ENCODE data around the gene C3orf85.

C3orf85 gene

DNA sequence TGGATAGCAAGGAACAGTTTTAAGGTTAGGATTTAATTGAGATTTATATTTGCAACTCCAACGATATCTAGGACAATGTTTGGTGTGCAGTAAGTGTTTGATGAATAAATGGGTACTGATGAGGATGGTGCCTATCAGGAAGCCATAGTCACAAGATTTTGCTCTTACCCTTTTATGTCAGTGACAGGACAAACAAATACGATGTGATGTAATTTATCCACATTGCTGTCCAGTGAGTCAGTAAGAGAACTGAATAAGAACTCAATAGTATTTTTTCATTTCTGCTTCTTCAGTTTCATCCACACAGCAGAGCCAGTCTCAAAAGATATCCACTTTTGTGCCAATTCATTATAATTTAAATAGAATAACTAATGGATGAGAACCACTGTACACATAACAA lies 18.5 kb downstream of the C3orf85 start:
- no peak for DNase-seq

- DNase-seq: no peak
Measured at GRCh38 chr3:109155828-109156227, 19.3 kb downstream of the C3orf85 start.

- no peak for DNase-seq
Measured at GRCh38 chr3:109161487-109162123, 25.1 kb downstream of the C3orf85 start.

DNA sequence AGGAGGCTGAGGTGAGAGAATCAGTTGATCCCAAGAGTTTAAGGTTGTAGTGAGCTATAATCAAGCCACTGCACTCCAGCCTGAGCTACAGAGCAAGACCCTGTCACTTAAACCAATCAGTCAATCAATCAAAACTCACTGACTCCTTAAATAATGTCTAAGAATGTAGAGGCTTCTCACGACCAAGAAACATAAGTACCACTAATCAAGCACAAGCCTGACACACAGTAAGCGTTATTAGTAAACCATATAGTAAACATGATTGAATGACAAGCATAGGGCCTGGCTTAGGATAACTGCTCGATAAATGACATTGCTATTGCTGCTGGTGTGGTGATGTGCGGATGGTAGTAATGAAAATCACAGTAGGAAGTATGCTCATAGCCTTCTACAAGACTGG lies 29.4 kb downstream of the C3orf85 start:
- no peak for DNase-seq

DNA sequence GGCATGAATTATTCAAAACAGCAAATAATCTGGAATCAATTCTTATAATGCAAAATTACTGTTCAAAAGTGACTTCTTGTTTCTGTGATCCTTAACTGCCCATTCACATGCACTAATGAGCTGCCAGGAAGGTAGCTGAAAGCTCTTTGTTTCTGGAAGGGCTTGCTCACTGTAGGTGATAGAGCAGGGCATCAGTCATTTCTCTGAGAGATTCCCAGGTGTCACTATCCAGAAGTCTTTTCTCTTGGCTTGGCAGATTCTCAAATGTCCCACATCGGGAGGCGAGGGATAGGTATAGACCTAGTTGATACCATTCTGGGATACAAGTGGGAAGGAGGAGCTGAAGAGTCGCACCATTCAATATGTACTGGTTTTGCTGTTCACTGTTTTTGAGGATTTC lies 35.0 kb downstream of the C3orf85 start:
- no peak for DNase-seq

DNA sequence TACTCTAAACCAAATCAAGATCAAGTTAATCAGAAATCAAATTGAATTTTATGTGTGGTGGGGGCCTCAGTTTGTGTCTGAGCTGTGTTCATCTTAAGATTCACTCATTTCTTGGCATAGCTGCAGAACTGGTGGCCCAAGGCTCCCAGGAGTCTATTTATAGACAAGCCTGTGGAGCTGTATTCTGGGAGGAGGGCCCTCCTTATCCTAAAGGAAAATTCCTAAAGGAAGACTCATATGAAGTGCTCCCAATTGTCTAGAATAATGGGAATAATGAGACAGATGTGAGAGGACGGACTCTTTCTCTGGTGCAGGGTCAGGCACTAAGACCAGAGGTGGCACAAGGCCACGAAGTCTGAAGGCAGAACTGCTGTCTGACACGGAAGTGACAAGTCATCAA lies 38.9 kb downstream of the C3orf85 start:
- DNase-seq: no peak

- no peak for DNase-seq
Measured at GRCh38 chr3:109176726-109177125, 40.2 kb downstream of the C3orf85 start.

DNA sequence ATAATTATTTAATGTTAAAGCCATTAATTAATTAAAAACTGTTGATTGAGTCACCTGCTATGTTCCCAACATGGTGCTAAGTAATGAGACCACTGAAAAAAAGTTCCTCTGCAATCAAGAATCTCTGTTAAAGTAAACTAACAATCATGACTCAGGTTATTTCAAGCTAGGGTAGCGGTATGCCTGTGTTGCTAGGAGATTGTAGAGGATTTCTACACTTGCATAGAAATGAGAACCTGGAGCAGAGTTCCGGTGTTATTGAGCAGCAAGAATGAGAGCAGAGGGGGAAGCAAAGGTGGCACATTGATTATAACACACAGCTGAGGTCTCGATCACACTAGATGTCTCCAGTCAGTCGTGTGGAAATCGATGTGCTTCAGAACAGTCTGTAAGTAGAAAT lies 41.4 kb downstream of the C3orf85 start:
- DNase-seq: no peak

- DNase-seq: no peak
Measured at GRCh38 chr3:109178708-109179107, 42.2 kb downstream of the C3orf85 start.

DNA sequence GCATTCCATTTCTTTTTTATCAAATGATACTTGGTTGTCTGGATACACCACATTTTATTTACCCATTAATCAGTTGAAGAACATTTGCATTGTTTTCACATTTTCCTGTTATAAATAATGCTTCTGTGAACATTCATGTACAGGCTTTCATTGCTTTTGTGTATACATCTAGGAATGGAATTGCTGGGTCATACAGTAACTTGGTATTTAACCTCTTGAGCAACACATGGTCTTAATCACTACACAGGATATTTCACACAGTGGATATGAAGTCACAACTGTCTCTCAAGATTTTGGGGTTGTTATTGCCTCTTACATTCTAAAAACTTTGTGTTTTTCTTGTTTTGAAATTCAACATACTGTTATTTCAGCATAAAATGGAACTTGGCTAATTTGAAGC lies 48.2 kb downstream of the C3orf85 start:
- DNase-seq: no peak

- DNase-seq: no peak
Measured at GRCh38 chr3:109187390-109187789, 50.9 kb downstream of the C3orf85 start.

GRCh38 chr3:109188741-109189140 lies 52.2 kb downstream of the C3orf85 start:
- DNase-seq: no peak

DNA sequence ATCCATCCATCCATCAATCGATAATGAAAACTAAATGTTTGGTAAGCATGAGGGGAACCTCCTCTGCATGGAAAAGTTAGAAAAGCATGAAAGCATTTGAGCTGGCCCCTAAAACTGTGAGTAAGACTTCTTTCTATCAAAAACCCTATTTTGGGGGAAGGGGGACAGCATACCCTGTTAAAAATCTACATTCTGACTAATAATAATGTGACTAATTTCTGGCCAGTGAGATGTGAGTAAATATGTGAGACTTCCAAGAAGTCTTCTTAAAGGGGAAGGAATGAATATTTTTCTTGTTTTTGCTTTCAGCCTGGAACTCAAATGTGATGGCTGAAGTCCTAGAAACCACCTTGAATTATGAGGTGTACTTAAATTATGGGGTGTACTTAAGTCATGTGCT lies 54.9 kb downstream of the C3orf85 start:
- DNase-seq: no peak

- DNase-seq: no peak
Measured at GRCh38 chr3:109195815-109196214, 59.3 kb downstream of the C3orf85 start.

Data from activated CD4-positive, alpha-beta T cell treated with anti-CD3 and anti-CD28 coated beads for 1 hour (primary cell).